Body of pancreas (tissue), 4 donors: ENCODE measurements around the gene NISCH. TPM values are rescaled to one million over a fixed set of nuclear protein-coding genes. Genes with fewer than 3 reads are reported as not detected.
"Not testable (repeated sequence)": the region's sequence is repeated elsewhere in the genome, so short reads cannot be mapped to it uniquely, and the experiment has no call there.

Experiments
- ATAC-seq: fragments of 150-250 bp; one replicate; pipeline ENCODE4 v1.9.1; 2016
- DNase-seq, 4 donors: peaks; one replicate each; pipeline ENCODE4 v3.0.0-alpha.2; 2019
- H3K27ac ChIP-seq, 4 donors: fragments of 200-600 bp; sonication (generic); 1 replicate in 3 of 4; 2 replicates in 1 of 4; pipeline versions ENCODE4 v1.5.1 to v1.6.1; 2016 to 2019; ENCODE audit warnings: mild to moderate bottlenecking in 1 of 4, mixed read lengths in 1 of 4, moderate library complexity in 1 of 4
- H3K27me3 ChIP-seq, 2 donors: fragments of 200-600 bp; sonication (generic); one replicate each; pipeline ENCODE4 v1.6.0; 2016; ENCODE audit warnings: mild to moderate bottlenecking in 1 of 2
- H3K36me3 ChIP-seq, 2 donors: fragments of 200-600 bp; sonication (generic); replicated peaks in 1 of 2; 2 replicates each; pipeline ENCODE4 v1.5.1; 2016; ENCODE audit warnings: low read depth in 2 of 2; ENCODE audit not compliant: insufficient read depth in 1 of 2
- H3K4me1 ChIP-seq: fragments of 200-600 bp; sonication (generic); one replicate; pipeline ENCODE4 v1.6.0; 2016
- H3K4me3 ChIP-seq, 2 donors: fragments of 200-600 bp; sonication (generic); 1 replicate in 1 of 2; 2 replicates in 1 of 2; pipeline ENCODE4 v1.5.1; 2016 to 2019
- H3K9me3 ChIP-seq, 3 donors: fragments of 200-600 bp; sonication (generic); 1 replicate in 2 of 3; 2 replicates in 1 of 3; pipeline ENCODE4 v1.5.1; 2016
- CTCF ChIP-seq, 7 experiments: fragments of 450-650 bp in 4 of 7; fragments of 200-600 bp in 3 of 7; sonication (generic) in 3 of 7; IDR thresholded peaks; one replicate each; pipeline ENCODE4 v1.5.1; 2016 to 2019; ENCODE audit warnings: antibody characterized with exemption in 7 of 7
- POLR2A ChIP-seq, 3 donors: fragments of 450-650 bp; IDR thresholded peaks; one replicate each; pipeline ENCODE4 v1.6.1; 2016; ENCODE audit warnings: antibody characterized with exemption in 3 of 3, mild to moderate bottlenecking in 2 of 3
- WGBS, 2 donors: methylation state at CpG; one replicate each; pipeline ENCODE4 v1.1.5; 2017; 5-methylcytosine and 5-hydroxymethylcytosine counted together
- intact Hi-C: fragments of 100-400 bp; cut with DNase I; formaldehyde crosslinking; loops from one replicate; pipeline ENCODE4 v1.15.1; 2023
- total RNA-seq, 2 donors: library from RNA; depleted of rRNA; stranded (reverse); fragments of >200 nt; gene quantifications; one replicate each; pipeline ENCODE4 v1.1.0, GENCODE V29; 2016

The NISCH gene
- total RNA-seq, 2 donors from 2014 or later, result 58.9 to 115 TPM

GRCh38 chr3:52523386-52524257, 68.2 kb downstream of the NISCH start:
- TF ChIP-seq CTCF (IDR thresholded peaks at IDR 0.05) (no peak), POLR2A (IDR thresholded peaks at IDR 0.05) (no peak)
- intact Hi-C loops, result no loop called here
- Histone ChIP-seq H3K4me3 (no peak overlapping the region), H3K9me3 (no peaks in the 10 kb centered on the region), H3K27me3 (no peaks in the 10 kb centered on the region), H3K27ac (no peak overlapping the region), H3K36me3 (no peaks in the 10 kb centered on the region), H3K4me1 (peaks cover 14% of the 10 kb centered on the region)
- ATAC-seq (no peak), DNase-seq (no peak)
- WGBS, 2 donors, result 92 to 93% methylated on average over 13 to 23 of the region's 26 CpGs

GRCh38 chr3:52524258-52524751, 68.9 kb downstream of the NISCH start:
- no peak for DNase-seq
- ATAC-seq, result no peak
- Histone ChIP-seq H3K36me3 (no peaks in the 10 kb centered on the region), H3K4me3 (no peak overlapping the region), H3K9me3 (no peaks in the 10 kb centered on the region), H3K4me1 (peaks cover 14% of the 10 kb centered on the region), H3K27ac (no peak overlapping the region), H3K27me3 (no peaks in the 10 kb centered on the region)
- WGBS, 2 donors, result 94 to 96% methylated on average over 18 of the region's 18 CpGs
- TF ChIP-seq POLR2A (IDR thresholded peaks at IDR 0.05) (no peak), CTCF (IDR thresholded peaks at IDR 0.05) (no peak)
- intact Hi-C loops, result no loop called here

- DNase-seq, result peak in 3 of 4 donors; percentile 37 to 60 (median 42)
- peaks cover 14% of the 10 kb centered on the region for H3K4me1 ChIP-seq
- H3K27me3 ChIP-seq, result no peaks in the 10 kb centered on the region
- no peaks in the 10 kb centered on the region for H3K9me3 ChIP-seq
- peak; percentile 52 for ATAC-seq
- peak overlapping the region in 3 of 4 donors; percentile 2 to 65 (median 56) for H3K27ac ChIP-seq
- intact Hi-C loops, result no loop called here
- TF ChIP-seq POLR2A (IDR thresholded peaks at IDR 0.05) (no peak), CTCF (IDR thresholded peaks at IDR 0.05) (no peak)
- no peaks in the 10 kb centered on the region for H3K36me3 ChIP-seq
- no peak overlapping the region for H3K4me3 ChIP-seq
- WGBS, 2 donors, result 57 to 59% methylated on average over 14 to 27 of the region's 34 CpGs
These were observed 69.6 kb downstream of the NISCH start for GRCh38 chr3:52524752-52525679.

GRCh38 chr3:52525680-52526561, 70.5 kb downstream of the NISCH start:
- DNase-seq (peak in 2 of 4 donors; percentile 6 to 24), ATAC-seq (no peak)
- peak overlapping the region in 3 of 4 donors; percentile 2 to 65 (median 56) for H3K27ac ChIP-seq
- no peak for TF ChIP-seq POLR2A (IDR thresholded peaks at IDR 0.05)
- no peak for TF ChIP-seq CTCF (IDR thresholded peaks at IDR 0.05)
- H3K9me3 ChIP-seq, result no peaks in the 10 kb centered on the region
- no peaks in the 10 kb centered on the region for H3K36me3 ChIP-seq
- no peaks in the 10 kb centered on the region for H3K27me3 ChIP-seq
- intact Hi-C loops, result no loop called here
- WGBS, 2 donors, result 81% methylated on average over 6 to 9 of the region's 9 CpGs
- no peak overlapping the region for H3K4me3 ChIP-seq
- peaks cover 14% of the 10 kb centered on the region for H3K4me1 ChIP-seq

GRCh38 chr3:52526671-52527038, 71.3 kb downstream of the NISCH start:
- DNase-seq, H3K36me3 ChIP-seq, ATAC-seq, H3K4me3 ChIP-seq, H3K27me3 ChIP-seq, intact Hi-C loops, H3K9me3 ChIP-seq: not testable (repeated sequence)
- 93 to 100% methylated on average over 5 of the region's 5 CpGs for WGBS, 2 donors
- H3K27ac ChIP-seq, result peak overlapping the region in 2 of 4 donors; percentile 56 to 65
- H3K4me1 ChIP-seq, result peaks cover 14% of the 10 kb centered on the region
